Stimulated activated CD4-positive, alpha-beta T cell treated with anti-CD3 and anti-CD28 coated beads, Interleukin-2, amount 100 ng/mL, for 48 hours (primary cell): ENCODE results near the gene WASHC2A.
"Not testable (repeated sequence)": the region's sequence is repeated elsewhere in the genome, so short reads cannot be mapped to it uniquely, and the experiment has no call there.

Experiments used
- DNase-seq, 2 donors: peaks; one replicate each; pipeline ENCODE4 v3.0.0-alpha.2; 2020

Gene WASHC2A

DNA sequence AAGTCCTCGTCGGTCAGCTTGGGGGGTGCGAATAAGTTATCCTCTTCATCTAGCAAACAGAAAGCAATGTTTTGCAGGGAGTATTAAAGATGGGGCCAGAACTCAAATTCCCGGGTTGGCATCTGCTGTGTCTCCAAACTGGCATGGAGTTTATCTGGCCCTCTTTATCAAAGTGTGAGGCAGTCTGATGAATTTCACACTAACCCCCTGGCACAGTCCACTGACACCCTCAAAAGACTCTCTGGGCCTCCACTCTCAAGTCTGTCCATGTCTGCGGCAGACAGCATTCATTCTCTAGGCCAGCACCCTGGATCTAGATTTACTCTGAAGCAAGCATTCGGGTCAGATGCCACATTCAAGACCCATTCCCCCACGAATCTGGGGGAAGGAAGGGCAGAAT is 6.2 kb upstream of the WASHC2A start:
- not testable (repeated sequence) for DNase-seq

DNA sequence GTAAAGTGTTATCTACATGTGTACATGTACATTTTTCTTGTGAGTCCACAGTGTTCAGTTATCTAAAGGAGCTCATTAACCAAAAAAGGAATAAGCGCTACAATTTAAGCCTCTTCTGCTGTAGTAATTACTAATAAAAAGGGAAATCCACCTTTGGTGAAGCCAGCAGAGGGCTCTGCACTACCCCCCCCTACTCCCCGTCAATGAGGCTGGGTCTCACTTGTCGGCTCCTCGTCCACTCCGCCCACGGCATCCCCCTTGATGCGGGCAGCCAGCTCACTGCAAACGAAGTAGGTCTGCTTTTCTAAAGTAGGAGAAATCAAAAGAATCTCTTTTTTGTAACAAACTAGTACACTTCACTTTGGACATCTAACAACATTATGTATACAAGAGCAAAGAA is 4.7 kb upstream of the WASHC2A start:
- DNase-seq: no peak

DNA sequence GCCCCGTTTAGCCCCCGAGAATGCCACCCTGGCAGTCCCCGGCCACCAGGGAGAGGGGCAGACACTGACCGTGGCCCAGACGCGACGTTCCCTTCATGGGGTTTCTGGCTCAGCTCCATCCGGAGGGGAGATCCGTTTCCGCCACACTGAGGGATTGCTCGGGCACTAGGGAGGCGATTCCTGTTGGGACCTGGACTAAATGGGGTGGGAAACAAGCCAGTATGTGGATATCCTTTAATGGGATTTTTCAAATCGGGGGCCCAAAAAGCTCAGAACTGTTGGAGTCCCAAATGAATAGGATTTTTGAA is 552 bp downstream of the WASHC2A start:
- DNase-seq: not testable (repeated sequence)

DNA sequence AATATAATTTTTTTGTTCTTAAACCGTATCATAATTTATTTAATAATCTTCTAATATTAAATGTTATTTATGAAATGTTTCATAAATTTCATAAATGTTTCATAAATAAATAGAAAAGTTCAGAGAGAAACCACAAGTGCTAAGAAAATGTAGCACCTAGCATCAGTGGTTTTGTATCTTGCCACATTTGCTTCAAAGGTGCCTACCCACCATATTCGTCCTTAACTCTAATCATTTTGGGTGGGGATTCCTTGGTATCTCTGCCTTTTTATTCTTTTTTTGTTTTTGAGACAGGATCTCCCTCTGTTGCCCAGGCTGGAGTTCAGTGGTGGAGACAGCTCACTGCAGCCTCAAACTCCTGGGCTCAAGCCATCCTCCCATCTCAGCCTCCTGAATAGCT is 7.4 kb downstream of the WASHC2A start:
- not testable (repeated sequence) for DNase-seq

DNA sequence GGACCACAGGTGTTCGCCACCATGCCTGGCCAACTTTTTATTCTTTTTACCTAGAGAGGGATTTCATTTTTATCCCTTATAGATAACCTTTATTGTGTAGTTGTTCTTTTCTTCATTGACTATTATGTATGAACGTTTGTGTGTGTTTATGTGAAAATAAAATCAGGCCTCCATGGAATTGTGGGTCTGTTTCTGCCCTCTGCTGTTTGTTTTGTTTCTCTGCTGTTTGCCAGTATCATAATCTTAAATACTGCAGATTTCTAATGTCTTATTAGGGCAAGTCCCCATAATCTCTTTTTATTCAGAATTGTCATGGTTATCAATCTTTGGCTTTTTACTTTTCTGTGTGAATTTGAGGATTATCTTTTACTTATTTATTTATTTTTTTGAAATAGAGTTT is 7.8 kb downstream of the WASHC2A start:
- DNase-seq: not testable (repeated sequence)

DNA sequence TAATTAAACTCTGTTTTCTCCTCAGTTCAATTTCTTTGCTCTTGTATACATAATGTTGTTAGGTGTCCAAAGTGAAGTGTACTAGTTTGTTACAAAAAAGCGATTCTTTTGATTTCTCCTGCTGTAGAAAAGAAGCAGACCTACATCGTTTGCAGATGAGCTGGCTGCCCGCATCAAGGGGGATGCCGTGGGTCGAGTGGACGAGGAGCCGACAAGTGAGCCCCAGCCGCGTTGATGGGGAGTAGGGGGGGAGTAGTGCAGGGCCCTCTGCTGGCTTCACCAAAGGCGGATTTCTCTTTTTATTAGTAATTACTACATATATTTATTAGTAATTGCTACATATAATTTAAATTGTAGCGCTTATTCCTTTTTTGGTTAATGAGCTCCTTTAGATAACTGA is 23.6 kb downstream of the WASHC2A start:
- not testable (repeated sequence) for DNase-seq

DNA sequence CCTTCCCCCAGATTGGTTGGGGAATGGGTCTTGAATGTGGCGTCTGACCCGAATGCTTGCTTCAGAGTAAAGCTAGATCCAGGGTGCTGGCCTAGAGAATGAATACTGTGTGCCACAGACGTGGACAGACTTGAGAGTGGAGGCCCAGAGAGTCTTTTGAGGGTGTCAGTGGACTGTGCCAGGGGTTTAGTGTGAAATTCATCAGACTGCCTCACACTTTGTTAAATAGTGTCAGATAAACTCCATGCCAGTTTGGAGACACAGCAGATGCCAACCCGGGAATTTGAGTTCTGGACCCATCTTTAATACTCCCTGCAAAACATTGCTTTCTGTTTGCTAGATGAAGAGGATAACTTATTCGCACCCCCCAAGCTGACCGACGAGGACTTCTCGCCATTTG is 25.2 kb downstream of the WASHC2A start:
- DNase-seq: not testable (repeated sequence)

DNA sequence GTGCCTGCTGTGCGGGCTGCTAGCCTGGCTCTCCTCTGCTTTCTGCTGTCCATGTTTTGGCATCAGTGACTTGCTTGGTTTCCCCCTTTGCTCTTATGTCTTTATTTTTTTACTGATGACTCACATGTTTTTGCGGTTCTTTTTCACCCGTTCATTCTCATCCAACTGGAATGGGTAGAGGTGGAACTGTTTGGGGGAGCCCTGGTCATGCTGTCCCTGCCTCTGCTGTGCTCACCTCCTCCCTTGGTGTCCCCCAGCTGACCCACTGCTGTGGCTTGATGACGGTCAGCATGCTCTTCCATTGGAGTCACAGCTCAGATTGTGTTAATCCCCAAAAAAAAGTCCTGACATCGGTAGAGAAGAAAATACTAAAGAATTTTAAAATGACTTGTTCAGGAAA is 26.9 kb downstream of the WASHC2A start:
- not testable (repeated sequence) for DNase-seq

DNA sequence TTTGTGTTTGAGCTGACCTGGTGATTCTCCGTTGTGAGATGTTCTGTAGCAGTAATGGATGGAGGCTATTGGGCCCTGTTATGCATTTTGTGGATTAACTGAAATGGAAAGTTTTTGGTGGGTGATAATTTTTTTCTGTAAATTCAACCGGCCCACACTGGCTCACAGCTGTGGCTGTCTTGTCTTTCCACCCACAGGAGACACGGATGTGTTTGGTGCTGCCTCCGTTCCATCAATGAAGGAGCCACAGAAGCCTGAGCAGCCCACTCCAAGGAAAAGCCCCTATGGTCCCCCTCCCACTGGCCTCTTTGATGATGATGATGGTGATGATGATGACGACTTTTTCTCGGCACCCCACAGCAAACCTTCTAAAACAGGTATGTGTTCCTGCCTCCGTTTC is 27.6 kb downstream of the WASHC2A start:
- not testable (repeated sequence) for DNase-seq

DNA sequence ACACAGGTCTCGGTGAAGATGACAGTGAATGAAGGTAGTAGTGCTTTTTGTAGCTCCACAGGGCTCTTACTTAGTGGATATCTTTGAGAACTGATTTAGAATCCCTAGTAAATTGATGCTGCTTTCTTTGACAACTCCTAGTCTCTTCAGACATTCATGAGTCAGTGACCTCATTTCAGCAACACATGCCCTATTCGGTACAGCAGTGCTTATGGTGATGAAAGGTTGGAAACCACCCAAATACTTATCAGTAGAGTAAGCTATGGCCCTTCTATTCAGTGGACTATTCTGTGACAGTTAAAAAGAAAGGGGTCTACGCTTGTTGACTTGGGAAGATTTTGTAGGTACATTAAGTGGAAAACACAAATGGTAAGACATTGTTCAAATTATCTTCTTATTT is 29.0 kb downstream of the WASHC2A start:
- not testable (repeated sequence) for DNase-seq

DNA sequence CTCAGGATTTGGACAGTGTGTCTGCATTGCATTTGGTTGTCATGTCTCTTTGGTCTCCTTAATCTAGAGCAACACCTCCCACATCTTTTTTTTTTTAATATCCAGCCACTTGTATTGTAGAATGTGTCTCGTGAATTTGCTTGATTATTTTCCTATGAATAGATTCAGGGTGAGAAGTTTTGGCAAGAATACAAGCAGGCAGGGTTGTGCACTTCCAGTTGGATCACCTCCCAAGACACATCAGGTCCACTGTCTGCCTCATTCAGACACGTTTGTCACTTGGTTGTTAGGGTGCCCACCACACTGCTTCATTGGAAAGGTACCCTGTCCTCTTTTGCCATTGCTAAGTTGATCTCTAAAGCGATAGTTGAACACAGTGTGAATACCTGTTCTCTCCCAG is 30.9 kb downstream of the WASHC2A start:
- DNase-seq: not testable (repeated sequence)

DNA sequence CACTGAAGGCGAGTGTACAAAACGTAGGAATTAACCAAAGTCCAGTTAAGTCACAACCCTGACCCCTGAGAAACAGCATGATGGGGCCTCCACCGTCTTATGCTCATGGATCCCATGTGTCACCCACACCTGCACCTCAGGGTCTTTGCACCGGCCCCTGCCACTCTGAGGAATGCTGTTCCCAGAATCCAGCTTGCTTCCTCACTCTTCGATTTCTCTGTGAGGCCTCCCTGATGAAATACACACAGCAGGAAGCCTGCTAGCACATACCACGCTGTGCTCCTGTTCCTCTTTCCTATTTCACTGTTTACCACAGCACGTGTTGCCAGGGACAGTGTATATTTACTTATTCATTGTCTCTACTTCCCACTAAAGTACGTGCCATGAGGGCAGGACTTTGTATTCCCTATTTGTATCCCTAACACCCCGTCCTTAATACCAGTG is 33.4 kb downstream of the WASHC2A start:
- not testable (repeated sequence) for DNase-seq

DNA sequence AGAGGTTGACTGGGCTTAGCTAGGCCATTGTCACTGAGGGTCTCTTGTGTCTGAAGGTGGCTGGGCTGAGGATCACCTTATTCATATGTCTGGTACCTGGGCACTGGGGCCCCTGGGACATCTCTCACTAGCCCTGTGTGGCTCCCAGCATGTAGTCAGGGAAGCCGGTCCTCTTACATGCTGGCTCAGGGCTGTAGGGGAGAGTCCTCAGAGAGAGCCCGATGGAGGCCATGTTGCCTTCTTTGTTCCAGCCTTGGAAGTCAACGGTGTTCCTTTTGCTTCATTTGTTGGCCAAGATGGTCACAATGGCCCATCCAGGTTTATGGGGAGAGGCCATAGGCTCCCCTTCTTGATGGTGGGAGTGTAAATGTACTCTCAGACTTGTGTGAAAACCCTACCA is 34.0 kb downstream of the WASHC2A start:
- not testable (repeated sequence) for DNase-seq

DNA sequence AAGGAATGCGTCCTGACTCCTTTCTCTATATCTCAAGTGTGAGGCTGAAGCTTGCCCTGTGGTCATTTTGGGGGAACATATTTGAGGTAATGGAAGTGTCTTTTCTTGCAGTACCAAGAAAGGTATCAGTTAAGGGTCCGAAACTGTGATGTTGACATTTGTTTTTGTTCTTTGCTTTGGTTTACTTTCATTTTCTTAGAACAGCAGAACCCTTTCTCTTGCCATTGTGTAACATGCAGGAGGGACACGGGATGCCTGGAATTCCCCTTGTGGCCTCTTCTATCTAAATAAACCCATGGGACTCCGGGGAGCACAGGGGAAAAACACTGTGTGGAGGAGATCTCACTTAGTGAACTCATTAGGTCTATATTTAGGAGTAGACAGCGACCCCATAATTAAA is 34.5 kb downstream of the WASHC2A start:
- not testable (repeated sequence) for DNase-seq

DNA sequence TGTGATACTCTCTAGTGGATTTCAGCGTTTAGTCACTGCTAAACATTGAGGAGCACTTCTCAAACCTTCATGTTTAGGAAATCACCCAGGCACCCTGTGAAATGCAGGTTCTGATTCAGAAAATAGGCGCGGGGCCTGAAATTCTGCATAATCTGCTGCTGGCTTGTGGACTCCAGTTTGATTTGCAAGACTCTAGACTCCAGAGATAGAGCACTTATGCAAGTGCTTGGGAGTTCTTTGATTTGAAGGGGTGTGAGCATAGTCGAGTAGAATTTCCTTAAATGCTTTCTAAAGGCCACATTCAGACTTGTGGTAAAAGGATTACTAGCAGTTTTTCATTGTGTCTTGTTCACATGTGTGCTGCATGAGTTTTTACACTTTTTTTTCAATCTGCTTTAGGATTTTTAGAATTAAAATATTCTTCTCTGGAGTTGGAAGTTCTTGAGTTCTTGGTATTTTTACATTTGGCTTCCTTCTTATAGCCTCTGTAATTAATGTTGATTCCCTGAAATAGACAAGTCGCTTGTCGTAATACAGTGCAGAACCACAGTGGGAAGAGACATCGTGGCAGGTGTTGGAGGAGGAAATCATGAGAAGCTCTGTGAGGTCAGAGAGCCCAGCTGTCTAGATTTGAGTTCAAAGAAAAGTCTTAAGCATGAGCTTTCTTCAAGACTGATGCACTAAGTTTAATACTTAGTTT is 41.4 kb downstream of the WASHC2A start:
- not testable (repeated sequence) for DNase-seq

DNA sequence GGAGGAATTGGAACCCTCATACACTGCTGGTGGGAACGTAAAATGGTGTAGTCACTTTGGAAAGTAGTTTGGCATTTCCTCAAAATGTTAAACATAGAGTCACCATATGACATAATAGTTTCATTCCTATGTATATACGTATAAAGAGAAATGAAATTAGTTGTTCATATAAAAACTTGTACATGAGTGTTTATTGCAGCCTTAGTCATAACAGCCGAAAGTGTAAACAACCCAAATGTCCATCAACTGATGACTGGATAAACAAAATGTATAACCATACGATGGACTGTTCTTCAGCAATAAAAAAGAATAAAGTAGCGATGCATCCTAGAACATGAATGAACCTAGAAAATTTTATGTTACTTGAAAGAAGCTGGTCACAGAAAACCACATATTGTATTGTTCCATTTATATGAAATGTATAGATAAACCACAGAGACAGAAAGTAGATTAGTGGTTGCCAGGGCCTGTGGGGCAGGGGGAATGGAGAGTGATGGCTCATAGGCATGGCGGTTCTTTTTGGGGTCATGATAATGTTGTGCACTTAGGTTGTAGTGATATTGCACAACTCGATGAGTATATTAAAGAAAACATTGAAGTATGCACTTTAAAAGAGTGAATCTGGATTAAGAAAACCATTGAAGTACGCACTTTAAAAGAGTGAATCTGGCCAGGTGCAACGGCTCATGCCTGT is 44.8 kb downstream of the WASHC2A start:
- DNase-seq: not testable (repeated sequence)

DNA sequence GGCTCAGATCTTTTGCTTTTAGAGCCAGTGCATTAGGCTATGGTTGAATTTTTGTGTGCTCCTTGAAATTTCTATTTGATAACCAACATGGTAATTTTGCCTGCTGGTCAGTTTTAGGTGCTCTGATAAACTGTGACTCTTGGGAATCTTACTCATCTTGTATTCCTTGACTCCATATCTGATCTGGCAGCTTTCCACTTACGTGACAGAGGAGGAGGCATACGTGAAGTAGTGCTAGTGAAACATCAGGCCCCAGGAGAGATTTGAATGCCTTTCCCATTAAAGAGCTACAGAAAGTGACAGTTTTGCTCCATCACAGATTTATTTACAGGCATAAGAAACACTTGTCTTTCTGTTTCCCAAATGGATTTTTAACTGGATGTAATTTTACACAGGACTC is 59.0 kb downstream of the WASHC2A start:
- DNase-seq: not testable (repeated sequence)

DNA sequence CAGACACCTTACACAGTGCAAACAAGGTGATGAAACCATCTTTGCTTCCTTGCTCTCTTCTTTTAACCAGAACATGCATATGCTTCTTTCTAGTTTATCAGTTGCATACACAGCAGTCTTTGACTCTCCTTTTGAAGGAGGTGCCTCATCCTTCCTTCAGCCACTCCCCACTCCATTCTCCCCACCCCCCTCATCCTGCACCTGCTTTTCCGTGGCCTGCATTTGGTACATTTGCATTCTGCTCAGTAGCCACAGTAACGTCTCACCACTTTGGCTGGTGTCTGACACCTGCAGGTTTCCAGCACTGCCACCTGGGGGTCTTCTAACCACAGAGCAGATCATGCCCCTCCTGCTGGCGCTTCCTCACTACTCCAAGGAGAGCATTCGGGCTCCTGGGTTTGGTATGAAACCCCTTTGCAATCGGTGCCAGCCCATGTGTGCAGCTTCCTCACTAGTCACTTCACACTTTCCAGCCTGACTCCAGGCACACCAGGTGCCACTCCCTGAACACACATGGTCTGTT is 60.1 kb downstream of the WASHC2A start:
- DNase-seq: not testable (repeated sequence)

DNA sequence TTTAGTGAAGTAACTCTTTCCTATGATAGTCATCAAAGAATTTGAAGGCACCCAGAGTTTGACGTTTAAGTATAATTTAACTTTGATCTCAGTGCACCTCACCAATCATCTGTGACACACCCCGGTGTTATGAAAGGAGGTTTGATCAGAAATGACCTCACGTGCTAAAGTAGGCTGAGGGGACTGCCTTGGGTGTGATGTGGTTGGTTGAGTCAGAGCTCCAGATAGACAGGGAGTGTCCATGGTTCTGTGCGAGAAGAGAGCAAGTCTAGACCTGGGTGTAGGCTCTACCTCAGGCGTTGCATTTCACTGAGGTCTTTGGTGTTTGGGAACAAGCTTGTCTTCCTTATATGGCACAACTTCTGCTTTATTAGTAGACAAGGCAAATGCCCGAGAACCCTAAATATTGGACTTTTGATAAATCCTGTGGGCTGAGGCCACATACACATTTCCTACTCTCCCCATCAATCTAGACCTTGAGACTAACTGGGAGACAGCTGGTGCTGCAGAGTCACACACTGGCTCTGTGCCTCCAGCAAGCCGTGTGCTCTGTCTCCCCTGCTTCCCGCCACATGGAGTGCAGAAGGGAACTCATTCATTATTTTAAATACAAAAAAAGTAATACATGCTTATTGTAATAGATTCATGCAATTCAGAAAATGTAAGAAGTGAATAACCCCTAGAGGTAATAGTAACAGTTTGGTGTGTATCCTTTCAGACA is 63.7 kb downstream of the WASHC2A start:
- not testable (repeated sequence) for DNase-seq

DNA sequence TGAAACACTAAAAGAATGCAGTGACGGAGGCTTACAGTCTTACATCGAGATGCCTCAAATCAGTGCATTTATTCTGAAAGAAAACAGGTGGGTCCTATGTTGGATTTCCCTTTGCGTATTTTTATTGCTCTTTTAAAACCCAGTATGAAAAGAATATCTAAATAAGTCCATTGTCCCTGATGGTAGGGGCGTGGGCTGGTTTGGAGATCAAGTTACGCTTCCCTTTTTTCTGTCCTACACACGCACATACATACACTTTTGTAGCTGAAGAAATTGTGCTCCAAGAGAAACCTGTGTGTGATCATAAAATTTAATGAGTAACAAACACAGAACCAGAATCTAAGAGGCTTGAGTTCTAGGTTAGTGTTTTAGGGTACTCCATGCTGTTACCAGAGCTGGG is 64.6 kb downstream of the WASHC2A start:
- DNase-seq: not testable (repeated sequence)

DNA sequence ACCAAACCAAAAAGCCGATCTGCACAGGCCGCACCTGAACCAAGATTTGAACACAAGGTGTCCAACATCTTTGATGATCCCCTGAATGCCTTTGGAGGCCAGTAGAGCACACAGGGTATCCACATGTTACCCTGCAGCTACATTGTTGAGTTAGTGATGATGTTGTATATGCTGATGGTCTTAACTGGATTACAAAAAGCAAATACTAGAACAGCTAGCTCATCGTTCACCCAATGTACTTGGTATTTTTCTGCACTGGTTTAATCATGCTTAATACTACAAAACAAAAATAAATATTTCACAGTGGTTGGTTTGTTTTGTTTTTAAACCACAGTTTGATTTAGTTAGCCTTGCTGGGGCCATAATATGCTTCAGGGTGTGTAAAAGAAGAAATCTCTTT is 65.1 kb downstream of the WASHC2A start:
- not testable (repeated sequence) for DNase-seq

DNA sequence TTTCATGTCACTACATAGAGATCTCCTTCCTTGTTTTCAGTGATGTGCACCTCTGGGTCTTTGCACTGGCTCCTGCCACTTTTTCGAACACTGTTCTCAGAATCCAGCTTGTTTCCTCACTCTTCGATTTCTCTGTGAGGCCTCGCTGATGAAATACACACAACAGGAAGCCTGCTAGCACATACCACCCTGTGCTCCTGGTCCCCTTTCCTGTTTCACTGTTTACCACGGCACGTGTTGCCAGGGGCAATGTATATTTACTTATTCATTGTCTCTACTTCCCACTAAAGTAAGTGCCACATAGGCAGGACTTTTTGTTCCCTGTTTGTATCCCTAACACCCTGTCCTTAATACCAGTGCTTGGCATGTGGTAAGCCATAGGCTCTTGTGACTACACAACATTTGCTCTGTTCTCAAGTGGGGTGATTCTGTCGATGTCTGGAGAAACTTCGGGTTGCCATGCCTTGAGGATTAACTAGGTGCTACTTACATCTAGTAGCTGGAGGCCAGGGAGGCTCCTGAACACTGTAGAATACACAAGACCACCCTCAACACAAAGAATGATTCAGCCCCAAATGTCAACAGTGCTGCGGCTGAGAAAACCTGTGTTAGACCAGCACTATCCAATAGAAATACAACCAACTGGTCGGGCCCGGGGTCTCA is 75.9 kb downstream of the WASHC2A start:
- DNase-seq: not testable (repeated sequence)

DNA sequence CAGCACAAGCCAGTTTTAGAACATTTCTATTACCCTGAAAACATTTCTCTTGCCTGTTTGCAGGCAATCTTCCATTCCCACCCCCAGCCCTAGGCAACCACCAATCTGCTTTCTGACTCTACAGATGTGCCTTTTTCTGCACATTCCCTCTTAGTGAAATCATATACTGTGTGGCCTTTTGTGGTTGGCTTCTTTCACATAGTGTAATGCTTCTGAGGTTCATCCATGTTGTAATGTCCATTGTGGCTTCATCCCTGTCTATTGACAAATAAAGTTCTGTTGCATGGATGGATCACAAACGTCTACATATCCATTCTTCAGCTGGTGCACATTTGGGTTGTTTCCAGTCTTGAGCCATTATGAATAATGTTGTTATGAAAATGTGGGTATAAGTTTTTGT is 77.8 kb downstream of the WASHC2A start:
- not testable (repeated sequence) for DNase-seq
